ENCODE results near the gene CDH22. TPM values are rescaled to one million over a fixed set of nuclear protein-coding genes. Genes with fewer than 3 reads are reported as not detected.

The CDH22 gene
- total and polyA plus RNA-seq, 10 donors: not detected

DNA sequence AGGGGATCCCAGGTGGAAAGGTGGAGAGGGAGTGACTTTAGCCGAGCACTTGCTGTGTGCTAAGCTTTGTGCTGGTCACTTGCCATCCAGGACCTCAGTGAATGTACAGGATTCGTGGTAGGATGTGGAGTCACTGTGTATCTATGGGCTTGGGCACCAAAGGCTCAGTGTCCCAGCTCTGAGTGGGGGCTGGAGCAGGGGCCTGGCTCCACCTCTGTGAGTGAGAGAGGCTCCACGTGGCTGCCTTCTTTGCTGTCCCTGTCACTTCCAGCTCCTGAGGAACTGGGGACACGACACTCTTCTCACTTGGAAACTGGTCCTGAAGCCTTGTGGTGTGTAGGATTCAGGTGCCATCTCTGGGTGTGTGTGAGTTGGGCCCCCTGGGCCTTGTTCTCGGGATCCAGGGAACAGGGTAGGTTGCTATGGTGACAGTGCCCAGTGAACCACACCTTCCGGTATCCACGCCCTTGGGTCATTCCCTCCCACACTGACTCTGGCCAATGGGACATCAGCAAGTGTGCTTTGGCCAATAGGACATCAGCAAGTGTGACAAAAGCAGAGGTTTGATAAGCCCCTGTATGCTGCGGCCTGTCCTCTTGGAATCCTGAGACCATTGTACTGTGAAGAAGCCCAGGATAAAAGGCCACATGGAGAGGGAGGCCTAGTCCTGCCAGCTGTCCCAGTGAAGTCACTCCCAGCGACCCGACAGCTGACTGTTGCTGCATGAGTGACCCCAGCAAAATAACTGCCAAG is 87.7 kb downstream of the CDH22 start:
- intact Hi-C loops (cut with DNase I; ENCODE audit: low total_unique reads): no loop called here
- no peak for DNase-seq
- peaks cover 0 to 29% (median 7%) of the 10 kb centered on the region in 7 donors for H3K27me3 ChIP-seq (replicated peaks in 1 of 7)
- no peak overlapping the region for H3K27ac ChIP-seq
- WGBS, 5 donors: 66 to 79% (median 68%) methylated on average over 10 of the region's 10 CpGs
- no peaks in the 10 kb centered on the region for H3K4me1 ChIP-seq
- H3K36me3 ChIP-seq: no peaks in the 10 kb centered on the region
- TF ChIP-seq CTCF (IDR thresholded peaks at IDR 0.05 in 8 of 11, conservative IDR thresholded peaks at IDR 0.05 in 3 of 11) (no peak), POLR2AphosphoS5 (IDR thresholded peaks at IDR 0.05) (no peak), POLR2A (IDR thresholded peaks at IDR 0.05) (no peak)
- no peaks in the 10 kb centered on the region for H3K9me3 ChIP-seq
- H3K4me3 ChIP-seq: no peak overlapping the region

DNA sequence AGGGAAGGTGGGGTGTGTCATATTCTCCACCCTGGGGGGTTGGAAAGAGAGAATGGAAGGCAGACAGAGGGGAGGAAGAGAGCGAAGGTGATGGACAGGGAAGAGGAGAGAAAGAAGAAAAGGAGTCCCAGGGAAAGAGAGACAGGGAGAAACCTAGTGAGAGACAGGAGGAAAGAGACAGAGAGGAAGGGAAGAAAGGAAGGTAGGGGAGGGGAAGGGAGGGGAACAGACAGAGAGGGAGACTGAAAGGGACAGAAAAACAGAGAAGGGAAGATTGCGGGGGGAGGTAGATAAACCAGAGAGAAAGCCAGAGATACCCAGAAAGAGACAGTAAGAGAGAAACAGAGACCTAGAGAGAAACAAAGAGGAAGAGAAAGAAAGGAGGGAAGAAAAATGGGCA is 88.4 kb downstream of the CDH22 start:
- H3K36me3 ChIP-seq: no peaks in the 10 kb centered on the region
- no peaks in the 10 kb centered on the region for H3K4me1 ChIP-seq
- intact Hi-C loops (cut with DNase I; ENCODE audit: low total_unique reads): no loop called here
- H3K9me3 ChIP-seq: no peaks in the 10 kb centered on the region
- DNase-seq: no peak
- WGBS, 5 donors: 33 to 86% (median 69%) methylated on average over 2 of the region's 2 CpGs
- H3K27me3 ChIP-seq (replicated peaks in 1 of 7): peaks cover 0 to 29% (median 0%) of the 10 kb centered on the region in 7 donors
- no peak overlapping the region for H3K27ac ChIP-seq
- TF ChIP-seq POLR2AphosphoS5 (IDR thresholded peaks at IDR 0.05) (no peak), CTCF (IDR thresholded peaks at IDR 0.05 in 8 of 11, conservative IDR thresholded peaks at IDR 0.05 in 3 of 11) (no peak)
- no peak overlapping the region for H3K4me3 ChIP-seq

GRCh38 chr20:46219190-46219589 is 89.1 kb downstream of the CDH22 start:
- WGBS, 5 donors: 84 to 93% (median 86%) methylated on average over 4 of the region's 4 CpGs

More at GRCh38 chr20:46219190-46219589, 89.1 kb downstream of the CDH22 start:
- Histone ChIP-seq H3K27ac (no peak overlapping the region), H3K36me3 (no peaks in the 10 kb centered on the region), H3K4me3 (no peak overlapping the region), H3K27me3 (replicated peaks in 1 of 7) (peaks cover 0 to 29% (median 0%) of the 10 kb centered on the region in 7 donors), H3K9me3 (no peaks in the 10 kb centered on the region), H3K4me1 (no peaks in the 10 kb centered on the region)
- intact Hi-C loops (cut with DNase I; ENCODE audit: low total_unique reads): no loop called here
- TF ChIP-seq CTCF (IDR thresholded peaks at IDR 0.05 in 8 of 11, conservative IDR thresholded peaks at IDR 0.05 in 3 of 11): no peak
- TF ChIP-seq POLR2AphosphoS5 (IDR thresholded peaks at IDR 0.05): no peak
- no peak for TF ChIP-seq POLR2A (IDR thresholded peaks at IDR 0.05)
- DNase-seq: no peak

Measured in spleen (tissue), 11 donors.